ENCODE measurements around the gene CERS3.

DNA sequence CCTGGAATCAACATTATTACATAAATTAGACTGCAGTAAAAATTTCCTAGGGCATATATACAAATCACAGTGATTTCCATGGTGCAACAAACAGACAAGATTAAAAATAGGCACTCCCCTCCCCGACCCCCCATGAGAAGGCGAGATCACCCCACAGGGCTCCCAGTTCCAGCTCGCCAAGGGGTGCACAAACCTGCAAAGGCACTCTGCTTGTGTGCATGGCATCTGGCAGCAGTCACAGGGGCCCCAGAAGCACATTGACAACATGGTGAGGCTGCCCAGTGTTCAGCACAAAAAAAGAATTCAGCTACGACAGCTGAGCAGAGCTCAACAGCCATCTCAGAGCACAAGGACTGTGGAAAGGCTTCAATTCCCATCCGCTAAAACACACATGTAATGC lies 19.2 kb upstream of the CERS3 start:
- TF ChIP-seq, protein P1, sequence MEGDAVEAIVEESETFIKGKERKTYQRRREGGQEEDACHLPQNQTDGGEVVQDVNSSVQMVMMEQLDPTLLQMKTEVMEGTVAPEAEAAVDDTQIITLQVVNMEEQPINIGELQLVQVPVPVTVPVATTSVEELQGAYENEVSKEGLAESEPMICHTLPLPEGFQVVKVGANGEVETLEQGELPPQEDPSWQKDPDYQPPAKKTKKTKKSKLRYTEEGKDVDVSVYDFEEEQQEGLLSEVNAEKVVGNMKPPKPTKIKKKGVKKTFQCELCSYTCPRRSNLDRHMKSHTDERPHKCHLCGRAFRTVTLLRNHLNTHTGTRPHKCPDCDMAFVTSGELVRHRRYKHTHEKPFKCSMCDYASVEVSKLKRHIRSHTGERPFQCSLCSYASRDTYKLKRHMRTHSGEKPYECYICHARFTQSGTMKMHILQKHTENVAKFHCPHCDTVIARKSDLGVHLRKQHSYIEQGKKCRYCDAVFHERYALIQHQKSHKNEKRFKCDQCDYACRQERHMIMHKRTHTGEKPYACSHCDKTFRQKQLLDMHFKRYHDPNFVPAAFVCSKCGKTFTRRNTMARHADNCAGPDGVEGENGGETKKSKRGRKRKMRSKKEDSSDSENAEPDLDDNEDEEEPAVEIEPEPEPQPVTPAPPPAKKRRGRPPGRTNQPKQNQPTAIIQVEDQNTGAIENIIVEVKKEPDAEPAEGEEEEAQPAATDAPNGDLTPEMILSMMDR (IDR thresholded peaks at IDR 0.05) = no peak
- no peak for TF ChIP-seq POLR2A (IDR thresholded peaks at IDR 0.05)

Measured in thyroid gland (tissue), 4 donors.